Effector CD8-positive, alpha-beta T cell (primary cell): ENCODE results near the gene HOXB2.
"Not testable (repeated sequence)": the region's sequence is repeated elsewhere in the genome, so short reads cannot be mapped to it uniquely, and the experiment has no call there.

ENCODE experiments used
- DNase-seq: peaks from one replicate; lab custom pipeline; 2025; lab: John Stamatoyannopoulos, UW

HOXB2 gene

GRCh38 chr17:48541036-48541576 lies 3.8 kb downstream of the HOXB2 start:
- DNase-seq: no peak

- no peak for DNase-seq
Measured at GRCh38 chr17:48540213-48540612, 4.7 kb downstream of the HOXB2 start.

- DNase-seq: no peak
Measured at GRCh38 chr17:48539177-48539576, 5.7 kb downstream of the HOXB2 start.

- no peak for DNase-seq
Measured at GRCh38 chr17:48537316-48537715, 7.6 kb downstream of the HOXB2 start.

- DNase-seq: not testable (repeated sequence)
Measured at GRCh38 chr17:48535793-48536559, 8.9 kb downstream of the HOXB2 start.

GRCh38 chr17:48532261-48532660 lies 12.6 kb downstream of the HOXB2 start:
- no peak for DNase-seq

GRCh38 chr17:48530887-48531272 lies 14.0 kb downstream of the HOXB2 start, which contains the start of gene HOXB1:
HOXB1 (minus strand) TSS chr17:48531011; CDS start chr17:48530904, 107 bp downstream.
- DNase-seq: no peak

- no peak for DNase-seq
Measured at GRCh38 chr17:48530208-48530886, 14.6 kb downstream of the HOXB2 start.

- no peak for DNase-seq
Measured at GRCh38 chr17:48529683-48530009, 15.3 kb downstream of the HOXB2 start.

GRCh38 chr17:48528936-48529682 lies 15.8 kb downstream of the HOXB2 start:
- no peak for DNase-seq

GRCh38 chr17:48528153-48528935 lies 16.6 kb downstream of the HOXB2 start:
- DNase-seq: no peak

- DNase-seq: no peak
Measured at GRCh38 chr17:48527547-48527932, 17.4 kb downstream of the HOXB2 start.

GRCh38 chr17:48526608-48527546 lies 18.0 kb downstream of the HOXB2 start:
- no peak for DNase-seq

- DNase-seq: no peak
Measured at GRCh38 chr17:48523010-48523409, 21.9 kb downstream of the HOXB2 start.

GRCh38 chr17:48522031-48522653 lies 22.8 kb downstream of the HOXB2 start:
- DNase-seq: no peak

GRCh38 chr17:48520631-48521079 lies 24.3 kb downstream of the HOXB2 start:
- DNase-seq: no peak

GRCh38 chr17:48519427-48519826 lies 25.5 kb downstream of the HOXB2 start:
- DNase-seq: no peak

- no peak for DNase-seq
Measured at GRCh38 chr17:48517478-48517877, 27.4 kb downstream of the HOXB2 start.

- no peak for DNase-seq
Measured at GRCh38 chr17:48515925-48516900, 28.7 kb downstream of the HOXB2 start.
